Uterus (tissue), 4 donors: ENCODE results near the gene ZNF644. TPM values are rescaled to one million over a fixed set of nuclear protein-coding genes. Genes with fewer than 3 reads are reported as not detected.

ENCODE experiments used
- DNase-seq, 2 donors: peaks; one replicate each; pipeline ENCODE4 v3.0.0-alpha.2; 2019 to 2020
- H3K27ac ChIP-seq, 2 donors: fragments of 200-600 bp; sonication (generic); 1 replicate in 1 of 2; 2 replicates in 1 of 2; pipeline ENCODE4 v1.5.1; 2016 to 2018
- H3K27me3 ChIP-seq, 2 donors: fragments of 200-600 bp; sonication (generic); one replicate each; pipeline ENCODE4 v1.5.1; 2018 to 2019; ENCODE audit warnings: control low read depth in 1 of 2
- H3K36me3 ChIP-seq, 2 donors: fragments of 200-600 bp; sonication (generic); one replicate each; pipeline ENCODE4 v1.5.1; 2019; ENCODE audit warnings: control low read depth in 1 of 2
- H3K4me1 ChIP-seq, 2 donors: fragments of 200-600 bp; sonication (generic); one replicate each; pipeline ENCODE4 v1.5.1; 2018 to 2019; ENCODE audit warnings: control low read depth in 1 of 2
- H3K4me3 ChIP-seq, 2 donors: fragments of 200-600 bp; sonication (generic); 1 replicate in 1 of 2; 2 replicates in 1 of 2; pipeline ENCODE4 v1.5.1; 2018 to 2019; ENCODE audit warnings: mild to moderate bottlenecking in 1 of 2
- H3K9me3 ChIP-seq, 2 donors: fragments of 200-600 bp; sonication (generic); one replicate each; pipeline ENCODE4 v1.5.1; 2019; ENCODE audit warnings: control low read depth in 1 of 2
- POLR2A ChIP-seq, 2 donors: fragments of 450-650 bp; IDR thresholded peaks; one replicate each; pipeline ENCODE4 v1.6.1; 2016; ENCODE audit warnings: antibody characterized with exemption in 2 of 2, mild to moderate bottlenecking in 1 of 2, moderate library complexity in 1 of 2
- intact Hi-C: fragments of 100-400 bp; cut with DNase I; formaldehyde crosslinking; loops from one replicate; pipeline ENCODE4 v1.15.1; 2023; ENCODE audit warnings: low total_unique reads
- total RNA-seq, 4 donors: library from RNA; depleted of rRNA in 3 of 4; stranded (reverse); fragments of >200 nt in 3 of 4; gene quantifications; one replicate each; pipeline versions ENCODE4 v1.1.0 to v1.2.4, GENCODE V29; 2014 to 2023
- TF ChIP-seq, protein P1 (sequence below), 4 experiments: fragments of 200-600 bp in 2 of 4; fragments of 450-650 bp in 2 of 4; sonication (generic) in 2 of 4; IDR thresholded peaks; one replicate each; pipeline ENCODE4 v1.5.1; 2016 to 2019; ENCODE audit warnings: antibody characterized with exemption in 4 of 4, mild to moderate bottlenecking in 2 of 4, moderate library complexity in 1 of 4
- donor health status: DM: yes; HTN: yes; CAD: no.

The ZNF644 gene
- total RNA-seq, 4 donors from 2014 or later = 51.7 to 167 (median 93.3) TPM

- Histone ChIP-seq H3K36me3 (no peaks in the 10 kb centered on the region), H3K27ac (no peak overlapping the region), H3K4me3 (no peak overlapping the region), H3K9me3 (no peaks in the 10 kb centered on the region), H3K27me3 (no peaks in the 10 kb centered on the region), H3K4me1 (peaks cover 4 to 6% of the 10 kb centered on the region in 2 donors)
- intact Hi-C loops = no loop called here
- TF ChIP-seq, protein P1, sequence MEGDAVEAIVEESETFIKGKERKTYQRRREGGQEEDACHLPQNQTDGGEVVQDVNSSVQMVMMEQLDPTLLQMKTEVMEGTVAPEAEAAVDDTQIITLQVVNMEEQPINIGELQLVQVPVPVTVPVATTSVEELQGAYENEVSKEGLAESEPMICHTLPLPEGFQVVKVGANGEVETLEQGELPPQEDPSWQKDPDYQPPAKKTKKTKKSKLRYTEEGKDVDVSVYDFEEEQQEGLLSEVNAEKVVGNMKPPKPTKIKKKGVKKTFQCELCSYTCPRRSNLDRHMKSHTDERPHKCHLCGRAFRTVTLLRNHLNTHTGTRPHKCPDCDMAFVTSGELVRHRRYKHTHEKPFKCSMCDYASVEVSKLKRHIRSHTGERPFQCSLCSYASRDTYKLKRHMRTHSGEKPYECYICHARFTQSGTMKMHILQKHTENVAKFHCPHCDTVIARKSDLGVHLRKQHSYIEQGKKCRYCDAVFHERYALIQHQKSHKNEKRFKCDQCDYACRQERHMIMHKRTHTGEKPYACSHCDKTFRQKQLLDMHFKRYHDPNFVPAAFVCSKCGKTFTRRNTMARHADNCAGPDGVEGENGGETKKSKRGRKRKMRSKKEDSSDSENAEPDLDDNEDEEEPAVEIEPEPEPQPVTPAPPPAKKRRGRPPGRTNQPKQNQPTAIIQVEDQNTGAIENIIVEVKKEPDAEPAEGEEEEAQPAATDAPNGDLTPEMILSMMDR (IDR thresholded peaks at IDR 0.05) = no peak
- no peak for TF ChIP-seq POLR2A (IDR thresholded peaks at IDR 0.05)
- no peak for DNase-seq
Observed at GRCh38 chr1:90959352-90960206, 62.3 kb downstream of the ZNF644 start.

DNA sequence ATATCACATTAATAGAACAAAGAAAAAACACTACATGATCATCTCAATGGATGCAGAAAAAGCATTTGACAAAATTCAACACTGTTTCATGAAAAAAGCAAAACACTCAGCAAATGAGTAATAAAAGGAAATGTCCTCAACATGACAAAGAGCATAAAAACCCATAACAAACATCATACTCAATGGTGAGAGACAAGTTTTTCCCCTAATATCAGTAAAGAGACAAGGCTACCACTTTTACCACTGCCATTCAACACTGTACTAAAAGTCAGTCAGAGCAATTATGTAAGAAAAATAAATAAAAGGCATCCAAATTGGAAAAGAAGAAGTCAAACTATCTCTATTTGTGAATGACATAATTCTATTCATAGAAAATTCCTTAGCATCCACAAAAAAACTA is 64.3 kb downstream of the ZNF644 start:
- no peak for DNase-seq
- intact Hi-C loops = no loop called here
- TF ChIP-seq, protein P1 (IDR thresholded peaks at IDR 0.05) = no peak
- TF ChIP-seq POLR2A (IDR thresholded peaks at IDR 0.05) = no peak

DNA sequence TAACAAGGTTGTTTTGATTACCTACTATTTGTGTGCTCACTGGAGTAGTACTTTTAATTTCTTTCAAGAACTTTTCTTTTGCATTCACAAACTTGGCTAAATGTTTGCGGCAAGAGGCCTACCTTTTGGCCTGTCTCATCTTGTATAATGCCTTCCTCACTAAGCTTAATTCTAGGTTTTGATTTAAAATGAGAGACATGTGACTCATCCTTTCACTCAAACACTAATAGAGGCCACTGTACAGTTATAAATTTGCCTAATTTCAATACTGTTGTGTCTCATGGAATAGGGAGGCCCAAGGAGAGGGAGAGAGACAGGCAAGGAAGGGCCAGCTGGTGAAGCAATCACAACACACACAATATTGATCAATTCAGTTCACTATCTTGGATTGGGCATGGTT is 66.1 kb downstream of the ZNF644 start:
- intact Hi-C loops = no loop called here
- H3K27me3 ChIP-seq = no peaks in the 10 kb centered on the region
- DNase-seq = no peak
- no peaks in the 10 kb centered on the region for H3K4me1 ChIP-seq
- H3K9me3 ChIP-seq = no peaks in the 10 kb centered on the region
- no peaks in the 10 kb centered on the region for H3K36me3 ChIP-seq
- no peak overlapping the region for H3K27ac ChIP-seq
- no peak overlapping the region for H3K4me3 ChIP-seq
- TF ChIP-seq POLR2A (IDR thresholded peaks at IDR 0.05) = no peak
- TF ChIP-seq, protein P1 (IDR thresholded peaks at IDR 0.05) = no peak

More for the DNA sequence above, 64.3 kb downstream of the ZNF644 start:
- H3K27ac ChIP-seq = no peak overlapping the region
- H3K9me3 ChIP-seq = no peaks in the 10 kb centered on the region
- no peak overlapping the region for H3K4me3 ChIP-seq
- H3K27me3 ChIP-seq = no peaks in the 10 kb centered on the region
- no peaks in the 10 kb centered on the region for H3K36me3 ChIP-seq
- peaks cover 0 to 4% of the 10 kb centered on the region in 2 donors for H3K4me1 ChIP-seq

DNA sequence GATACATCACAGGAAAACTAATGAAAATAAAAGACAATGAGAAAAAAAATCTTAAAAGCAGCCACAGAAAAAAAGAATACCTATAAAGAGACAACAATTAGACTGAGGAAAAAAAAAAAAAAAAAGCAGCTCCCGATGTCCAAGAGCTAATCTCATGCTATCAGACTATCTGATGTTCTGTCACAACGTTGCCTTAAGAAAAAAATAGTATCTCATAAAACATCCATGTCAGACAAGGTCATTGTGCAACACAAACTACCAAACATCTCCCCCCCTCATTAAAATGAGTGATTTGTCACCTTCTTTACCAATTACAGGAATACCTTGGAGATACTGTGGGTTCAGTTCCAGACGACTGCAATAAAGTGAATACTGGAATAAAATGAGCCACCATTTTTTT is 68.9 kb downstream of the ZNF644 start:
- no peak overlapping the region for H3K4me3 ChIP-seq
- no peak for TF ChIP-seq POLR2A (IDR thresholded peaks at IDR 0.05)
- TF ChIP-seq, protein P1 (IDR thresholded peaks at IDR 0.05) = no peak
- no peak overlapping the region for H3K27ac ChIP-seq
- H3K9me3 ChIP-seq = no peaks in the 10 kb centered on the region
- H3K4me1 ChIP-seq = no peaks in the 10 kb centered on the region
- no peaks in the 10 kb centered on the region for H3K36me3 ChIP-seq
- DNase-seq = no peak
- intact Hi-C loops = no loop called here
- no peaks in the 10 kb centered on the region for H3K27me3 ChIP-seq

DNA sequence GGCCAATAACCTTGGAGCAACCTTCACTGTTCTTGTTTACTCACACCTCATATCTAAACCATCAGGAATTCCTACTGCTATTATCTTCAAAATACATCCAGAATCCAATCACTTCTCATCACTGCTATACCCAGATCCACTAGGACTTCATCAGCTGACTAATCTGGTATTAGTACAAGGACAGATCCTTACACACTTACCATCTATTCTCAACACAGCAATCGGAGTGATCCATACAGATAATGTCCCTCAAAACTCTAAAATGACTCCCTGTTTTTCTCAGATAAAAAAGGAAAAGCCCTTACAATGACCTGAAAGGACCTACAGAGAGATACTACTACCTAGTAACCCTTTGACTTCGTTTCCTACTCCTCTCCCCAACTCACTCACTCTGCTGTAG is 70.8 kb downstream of the ZNF644 start:
- Histone ChIP-seq H3K4me3 (no peak overlapping the region), H3K4me1 (no peaks in the 10 kb centered on the region), H3K27ac (no peak overlapping the region), H3K36me3 (no peaks in the 10 kb centered on the region), H3K9me3 (no peaks in the 10 kb centered on the region), H3K27me3 (no peaks in the 10 kb centered on the region)
- TF ChIP-seq POLR2A (IDR thresholded peaks at IDR 0.05) = no peak
- TF ChIP-seq, protein P1 (IDR thresholded peaks at IDR 0.05) = no peak
- intact Hi-C loops = no loop called here
- DNase-seq = no peak
